NCI-H187 (cell line): ENCODE data around the gene SNX22.

Experiments used
- DNase-seq, 2 experiments: peaks; one replicate each; lab custom pipeline; 2025; lab: John Stamatoyannopoulos, UW

SNX22 gene

GRCh38 chr15:64156652-64157331 lies 5.3 kb downstream of the SNX22 start:
- DNase-seq: no peak

DNA sequence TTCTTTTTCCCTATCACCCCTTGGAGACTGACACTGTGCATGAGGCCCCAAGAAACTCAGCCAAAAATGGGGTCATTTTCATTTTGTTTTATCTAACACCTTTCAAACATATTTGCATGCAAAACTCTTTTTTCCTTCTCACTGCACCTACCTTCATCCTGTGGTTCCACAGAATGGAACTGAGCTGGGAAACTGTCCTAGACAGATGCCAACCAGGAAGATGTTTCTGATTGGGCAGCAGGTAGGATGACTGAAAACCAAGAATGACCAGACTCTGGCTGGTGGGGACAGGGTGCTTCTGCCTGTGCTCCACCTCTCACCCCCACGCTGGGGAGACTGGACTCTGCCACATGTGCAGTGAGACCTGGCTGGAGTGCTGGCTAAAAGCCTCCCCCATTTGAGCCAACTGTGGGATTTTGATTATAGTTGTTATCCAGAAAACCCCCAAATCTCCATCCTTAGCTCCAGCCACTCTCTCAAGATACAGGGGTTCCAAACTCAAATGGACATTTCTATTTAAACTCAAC lies 6.1 kb downstream of the SNX22 start:
- no peak for DNase-seq

GRCh38 chr15:64158363-64159134 lies 7.0 kb downstream of the SNX22 start:
- DNase-seq: no peak

- DNase-seq: no peak
These were observed 10.4 kb downstream of the SNX22 start for GRCh38 chr15:64161688-64162477.

DNA sequence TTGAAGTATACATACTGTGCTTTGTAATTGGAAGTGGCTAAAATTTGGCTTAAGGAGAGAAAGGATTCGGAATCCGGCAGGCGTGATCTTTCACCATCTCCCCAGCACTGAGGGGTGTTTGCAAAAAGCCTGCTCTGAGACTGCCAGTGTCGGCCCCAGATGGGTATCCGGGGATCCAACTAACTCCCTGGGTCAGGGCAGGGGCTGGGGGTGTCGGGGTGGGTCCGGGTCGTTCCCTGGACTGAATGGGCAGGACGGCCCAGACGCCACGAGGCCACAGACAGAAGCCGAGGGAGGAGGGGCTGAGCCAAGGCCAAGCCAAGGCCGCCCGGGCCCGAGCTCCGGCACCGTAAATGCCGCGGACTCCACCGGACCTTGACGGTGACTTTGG lies 10.9 kb downstream of the SNX22 start:
- no peak for DNase-seq

GRCh38 chr15:64162869-64163658 lies 11.5 kb downstream of the SNX22 start, which contains the start of gene PPIB:
PPIB (minus strand) TSS chr15:64163022; CDS start chr15:64162986, 36 bp downstream.
- DNase-seq: peak; percentile 55 to 83

- DNase-seq: no peak
These were observed 12.3 kb downstream of the SNX22 start for GRCh38 chr15:64163659-64164362.

DNA sequence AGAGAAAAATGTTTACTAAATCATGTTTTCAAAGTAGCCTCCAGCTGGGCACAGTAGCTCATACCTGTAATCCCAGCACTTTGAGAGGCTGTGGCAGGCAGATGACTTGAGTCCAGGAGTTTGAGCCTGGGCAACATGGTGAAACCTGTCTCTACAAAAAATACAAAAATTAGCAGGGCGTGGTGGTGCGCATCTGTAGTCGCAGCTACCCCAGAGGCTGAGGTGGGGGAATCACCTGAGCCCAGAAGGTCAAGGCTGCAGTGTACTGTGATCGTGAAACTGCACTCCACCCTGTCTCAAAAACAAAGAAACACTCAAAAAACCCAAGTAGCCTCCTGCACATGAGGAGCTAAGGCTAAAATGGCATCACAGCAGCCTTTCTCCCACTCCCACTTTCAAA lies 12.9 kb downstream of the SNX22 start:
- DNase-seq: no peak

- DNase-seq: no peak
These were observed 14.8 kb downstream of the SNX22 start for GRCh38 chr15:64166102-64166890.

- DNase-seq: peak; percentile 19 to 24
These were observed 28.8 kb downstream of the SNX22 start for GRCh38 chr15:64180235-64180824.

DNA sequence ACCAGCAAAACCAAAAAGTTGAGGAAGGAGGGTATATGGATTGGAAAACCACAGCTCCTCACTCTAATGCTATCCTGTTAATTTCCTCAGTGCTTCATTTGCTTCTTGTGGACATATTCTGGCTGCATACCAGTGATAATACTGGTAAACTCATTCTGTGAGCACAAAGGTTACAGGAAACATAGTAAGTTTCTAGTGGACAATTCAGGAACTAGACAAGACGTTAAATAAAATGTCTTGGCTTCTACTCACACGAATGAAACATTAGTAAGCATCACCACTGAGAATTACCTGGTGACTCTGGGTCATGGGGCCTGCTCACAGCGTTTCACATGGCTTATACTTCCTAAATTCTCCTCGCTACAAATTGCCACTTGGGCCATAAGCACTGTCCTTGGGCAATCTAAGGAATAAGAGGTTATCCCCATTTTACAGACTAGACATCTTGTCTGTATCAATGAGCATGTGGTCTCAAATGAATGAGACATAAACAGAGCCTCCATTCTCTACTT lies 31.4 kb downstream of the SNX22 start:
- no peak for DNase-seq

DNA sequence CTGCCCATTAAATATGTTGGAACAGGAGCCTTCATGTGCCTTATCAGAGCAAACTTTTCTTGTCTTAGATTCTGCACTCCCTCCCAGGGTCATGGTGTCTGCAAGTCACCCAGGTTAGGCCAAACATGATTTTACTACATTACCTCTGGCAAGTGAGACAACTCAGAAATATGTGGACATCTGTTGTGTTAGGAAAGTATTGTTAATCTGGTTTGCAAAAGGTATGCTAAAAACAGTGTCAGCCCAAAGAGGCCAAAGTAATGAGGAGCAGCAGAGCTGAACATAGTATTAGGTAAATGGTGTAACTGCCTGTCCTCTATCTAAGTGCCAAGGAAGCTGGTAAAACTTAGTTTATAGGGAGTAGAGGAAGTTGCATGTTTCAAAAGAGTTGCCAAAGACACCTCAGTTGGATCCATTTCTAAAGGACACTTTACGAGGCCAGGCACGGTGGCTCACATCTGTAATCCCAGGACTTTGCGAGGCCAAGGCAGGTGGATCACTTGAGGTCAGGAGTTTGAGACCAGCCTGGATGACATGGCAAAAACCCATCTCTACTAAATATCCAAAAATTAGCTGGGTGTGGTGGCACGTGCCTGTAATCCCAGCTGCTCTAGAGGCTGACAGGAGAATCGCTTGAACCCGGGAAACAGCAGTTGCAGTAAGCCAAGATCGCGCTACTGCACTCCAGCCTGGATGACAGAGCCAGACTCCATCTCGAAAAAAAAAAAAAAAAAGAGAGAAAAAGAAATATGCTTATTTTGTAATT lies 33.8 kb downstream of the SNX22 start:
- DNase-seq: no peak

DNA sequence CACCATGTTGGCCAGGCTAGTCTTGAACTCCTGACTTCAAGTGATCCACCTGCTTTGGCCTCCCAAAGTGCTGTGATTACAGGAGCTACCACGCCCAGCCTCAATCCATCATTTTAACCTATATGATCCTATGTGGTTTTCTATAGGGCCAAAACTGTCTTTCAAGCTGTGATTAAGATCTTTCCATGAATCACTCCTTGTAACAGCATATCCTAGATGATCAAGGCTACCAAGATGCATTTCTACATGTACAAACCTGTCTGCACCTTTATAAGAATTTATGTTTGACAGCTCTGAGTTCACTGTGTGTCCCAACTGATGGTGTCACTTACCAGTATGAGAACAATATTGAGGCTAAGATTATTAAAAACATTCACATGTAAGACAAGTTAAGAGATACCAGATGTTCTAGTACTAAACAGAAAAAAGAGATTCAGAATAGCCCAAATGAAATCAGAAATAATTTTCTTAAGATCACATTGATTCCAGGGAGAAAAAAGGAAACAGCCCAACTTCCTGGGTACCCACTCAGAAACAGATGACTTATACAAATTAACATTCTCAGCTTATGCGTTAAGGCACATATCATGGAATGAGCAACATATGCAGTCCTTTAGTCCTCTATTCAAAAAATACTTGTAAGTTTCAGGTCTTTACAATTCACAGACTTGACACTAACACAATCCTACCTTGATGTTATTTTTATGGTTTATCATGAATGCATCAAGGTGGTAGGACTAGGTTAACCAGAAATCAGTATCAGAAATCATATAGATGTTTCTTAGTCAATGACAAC lies 36.1 kb downstream of the SNX22 start:
- no peak for DNase-seq

DNA sequence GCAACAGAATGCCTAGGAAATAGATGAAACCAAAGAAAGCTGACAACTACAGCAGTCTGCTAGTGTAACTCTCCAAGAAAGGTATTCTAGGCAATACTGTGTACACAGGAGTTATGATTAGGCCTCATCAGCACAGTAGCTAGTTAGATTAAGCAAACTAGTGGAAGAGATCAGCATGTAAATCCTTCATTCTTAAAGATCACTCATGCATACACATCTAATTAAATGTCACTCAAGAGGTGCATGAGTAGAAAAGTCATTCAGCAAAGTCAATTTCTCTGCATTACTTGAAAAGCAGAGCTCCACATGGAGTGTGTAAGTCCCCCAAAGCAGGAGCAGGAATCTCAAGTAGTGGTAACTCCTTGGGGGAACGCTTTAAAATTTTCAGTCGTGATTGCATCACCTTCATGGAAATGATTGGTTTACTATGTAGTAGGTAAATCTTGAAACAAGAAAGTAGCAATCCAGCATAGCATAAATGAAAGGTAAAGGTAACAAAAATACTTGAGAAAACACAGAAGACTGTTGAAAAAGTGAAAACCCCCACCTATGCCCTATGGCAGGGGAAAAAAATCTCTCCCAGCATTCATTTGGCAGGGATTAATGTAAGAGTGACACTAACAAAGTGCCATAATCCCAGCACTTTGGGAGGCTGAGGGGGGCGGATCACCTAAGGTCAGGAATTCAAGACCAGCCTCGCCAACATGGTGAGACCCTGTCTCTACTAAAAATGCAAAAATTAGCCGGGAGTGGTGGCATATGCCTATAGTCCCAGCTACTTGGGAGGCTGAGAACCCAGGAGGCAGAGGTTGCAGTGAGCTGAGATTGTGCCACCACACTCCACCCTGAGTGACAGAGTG lies 40.7 kb downstream of the SNX22 start:
- DNase-seq: no peak

- DNase-seq: no peak
These were observed 42.4 kb downstream of the SNX22 start for GRCh38 chr15:64193971-64194370.

- no peak for DNase-seq
These were observed 45.9 kb downstream of the SNX22 start for GRCh38 chr15:64197425-64197824.

DNA sequence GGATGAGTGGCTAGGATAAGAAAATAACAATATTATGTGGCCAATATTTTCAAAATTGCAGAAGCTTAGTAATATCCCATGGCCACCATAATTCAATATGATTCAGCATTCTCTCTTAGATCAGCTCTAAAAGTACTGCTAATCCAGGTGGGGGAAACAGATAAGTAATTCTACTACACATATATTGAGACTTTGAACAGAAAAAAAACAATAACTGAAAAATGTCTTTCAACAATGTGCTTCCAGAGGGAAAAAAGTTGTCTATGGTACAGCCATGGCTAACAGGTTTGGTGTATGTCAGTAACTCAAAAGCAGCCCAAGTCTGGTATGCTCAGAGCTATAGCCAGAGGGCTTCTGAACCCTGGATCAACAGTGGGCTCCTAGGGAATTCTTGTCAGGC lies 53.7 kb downstream of the SNX22 start:
- DNase-seq: no peak
